MCF 10A (cell line): ENCODE data around the gene LEUTX. TPM values are rescaled to one million over a fixed set of nuclear protein-coding genes. Genes with fewer than 3 reads are reported as not detected.

Experiments
- BruUV-seq: library from RNA; stranded (reverse); fragments of 400-500 nt; replicated peaks from 2 replicates; lab custom pipeline; 2021; lab: Mats Ljungman, UMichigan
- CTCF ChIA-PET: fragments of 300-600 bp; sonication (Branson Sonifier 250); formaldehyde crosslinking; extraction: SDS; loops from one replicate; lab custom pipeline; 2021; ENCODE audit warnings: antibody characterized with exemption, inconsistent platforms; lab: Yijun Ruan, JAX
- POLR2A ChIA-PET: fragments of 300-600, 350-650 bp; sonication (Branson Sonifier 250); formaldehyde crosslinking; extraction: SDS; loops from one replicate; lab custom pipeline; 2020; ENCODE audit warnings: antibody characterized with exemption, inconsistent platforms; lab: Yijun Ruan, JAX
- DNase-seq: peaks from one replicate; pipeline ENCODE4 v3.0.0-alpha.2; 2018; ENCODE audit not compliant: unreplicated experiment
- H3K27ac Mint-ChIP-seq: one replicate; pipeline ENCODE4 v1.8.0; 2022; ENCODE audit warnings: mild to moderate bottlenecking, low read depth, mixed read lengths; ENCODE audit not compliant: unreplicated experiment
- H3K27me3 Mint-ChIP-seq: one replicate; pipeline ENCODE4 v1.8.0; 2022; ENCODE audit warnings: mixed read lengths; ENCODE audit not compliant: insufficient read depth, unreplicated experiment
- H3K36me3 Mint-ChIP-seq: one replicate; pipeline ENCODE4 v1.8.0; 2022; ENCODE audit warnings: mild to moderate bottlenecking, moderate library complexity, mixed read lengths; ENCODE audit not compliant: insufficient read depth, unreplicated experiment
- H3K4me1 Mint-ChIP-seq: one replicate; pipeline ENCODE4 v1.8.0; 2022; ENCODE audit warnings: mixed read lengths; ENCODE audit not compliant: insufficient read depth, unreplicated experiment
- H3K4me3 Mint-ChIP-seq: one replicate; pipeline ENCODE4 v1.8.0; 2022; ENCODE audit warnings: mild to moderate bottlenecking, moderate library complexity, mixed read lengths; ENCODE audit not compliant: unreplicated experiment
- H3K9me3 Mint-ChIP-seq: one replicate; pipeline ENCODE4 v1.8.0; 2022; ENCODE audit warnings: mixed read lengths; ENCODE audit not compliant: unreplicated experiment
- CTCF ChIP-seq: fragments of 200-600 bp; IDR thresholded peaks from one replicate; pipeline ENCODE4 v1.8.0; 2022; ENCODE audit warnings: antibody characterized with exemption, mild to moderate bottlenecking; ENCODE audit not compliant: unreplicated experiment
- intact Hi-C: fragments of 100-400 bp; cut with micrococcal nuclease; formaldehyde crosslinking; loops from 2 replicates; pipeline ENCODE4 v1.14.1; 2022
- total RNA-seq: library from RNA; stranded (reverse); gene quantifications from 2 replicates; pipeline ENCODE4 v1.2.3, GENCODE V29; 2022

Gene LEUTX
- total RNA-seq, 1 experiment from 2014 or later = not detected

- no peak for TF ChIP-seq CTCF
- no peak overlapping the region for H3K27ac Mint-ChIP-seq
- CTCF ChIA-PET = interaction anchor here (0.6 kb wide), 1 partner anchor 19 kb away, joined by 3 read pairs; no protein-coding TSS in a partner anchor
- H3K9me3 Mint-ChIP-seq = no peaks in the 10 kb centered on the region
- no TSS peak for BruUV-seq
- H3K27me3 Mint-ChIP-seq = no peaks in the 10 kb centered on the region
- H3K4me1 Mint-ChIP-seq = no peaks in the 10 kb centered on the region
- peaks cover 53% of the 10 kb centered on the region for H3K36me3 Mint-ChIP-seq
- no peak for DNase-seq
- POLR2A ChIA-PET = interaction anchor here (0.6 kb wide), 1 partner anchor 391 kb away, joined by 3 read pairs; the partner anchor contains the start of gene RPS16
- no peak overlapping the region for H3K4me3 Mint-ChIP-seq
- intact Hi-C loops = no loop called here
These were observed 47.8 kb downstream of the LEUTX start for GRCh38 chr19:39826311-39826945.

DNA sequence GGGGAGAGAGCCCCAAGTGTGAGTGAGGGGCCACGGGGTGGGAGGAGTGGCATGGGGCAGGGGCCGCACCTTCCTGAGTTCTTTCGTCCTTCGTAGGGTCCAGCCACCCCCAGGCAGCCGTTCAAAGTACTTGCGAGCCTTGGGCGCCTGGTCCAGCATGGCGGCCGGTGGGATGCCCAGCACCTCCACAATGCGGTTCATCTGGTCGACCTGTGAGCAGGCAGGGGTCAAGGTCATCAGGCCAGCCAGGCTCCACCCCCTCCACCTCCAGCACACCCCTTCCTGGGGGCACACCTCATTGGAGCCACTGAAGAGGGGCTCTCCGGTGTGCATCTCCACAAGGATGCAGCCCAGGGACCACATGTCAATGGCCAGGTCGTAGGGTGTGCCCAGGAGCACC is 48.6 kb downstream of the LEUTX start:
- POLR2A ChIA-PET = no interaction called here
- no peak for TF ChIP-seq CTCF
- no peaks in the 10 kb centered on the region for H3K27me3 Mint-ChIP-seq
- intact Hi-C loops = no loop called here
- H3K9me3 Mint-ChIP-seq = no peaks in the 10 kb centered on the region
- no peak overlapping the region for H3K27ac Mint-ChIP-seq
- CTCF ChIA-PET = interaction anchor here (0.6 kb wide), 1 partner anchor 19 kb away, joined by 3 read pairs; no protein-coding TSS in a partner anchor
- peaks cover 6% of the 10 kb centered on the region for H3K4me1 Mint-ChIP-seq
- H3K4me3 Mint-ChIP-seq = no peak overlapping the region
- no TSS peak for BruUV-seq
- DNase-seq = no peak
- H3K36me3 Mint-ChIP-seq = peaks cover 61% of the 10 kb centered on the region

GRCh38 chr19:39828015-39828653 is 49.5 kb downstream of the LEUTX start:
- Mint-ChIP-seq H3K9me3 (no peaks in the 10 kb centered on the region), H3K27me3 (no peaks in the 10 kb centered on the region), H3K36me3 (peaks cover 66% of the 10 kb centered on the region), H3K4me3 (no peak overlapping the region), H3K27ac (no peak overlapping the region), H3K4me1 (peaks cover 15% of the 10 kb centered on the region)
- no peak for DNase-seq
- no peak for TF ChIP-seq CTCF
- ChIA-PET CTCF (interaction anchor here (1.7 kb wide), 1 partner anchor 16 kb away, joined by 9 read pairs; no protein-coding TSS in a partner anchor), POLR2A (no interaction called here)
- BruUV-seq = no TSS peak
- intact Hi-C loops = no loop called here

DNA sequence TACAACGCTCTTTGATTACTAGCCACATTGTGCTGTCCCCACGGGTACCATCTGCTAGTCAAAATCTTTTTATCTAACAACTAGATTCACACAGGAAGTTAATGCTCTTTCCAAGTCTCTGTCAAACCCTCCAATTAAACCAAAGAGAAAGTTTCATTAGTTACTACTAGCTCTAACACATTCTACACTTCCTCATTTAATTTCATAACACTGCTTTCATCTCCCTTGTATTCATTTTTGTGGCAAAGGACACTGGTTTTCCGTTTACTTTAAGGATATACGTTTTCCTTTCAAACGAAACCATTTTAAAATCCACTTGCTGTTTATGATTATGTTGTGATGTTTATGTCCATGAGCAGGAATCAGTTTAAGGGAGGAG is 50.0 kb downstream of the LEUTX start:
- Mint-ChIP-seq H3K27ac (no peak overlapping the region), H3K27me3 (no peaks in the 10 kb centered on the region), H3K4me3 (no peak overlapping the region), H3K36me3 (peaks cover 66% of the 10 kb centered on the region), H3K9me3 (no peaks in the 10 kb centered on the region), H3K4me1 (peaks cover 15% of the 10 kb centered on the region)
- ChIA-PET POLR2A (no interaction called here), CTCF (interaction anchor here (1.7 kb wide), 1 partner anchor 16 kb away, joined by 9 read pairs; no protein-coding TSS in a partner anchor)
- no peak for TF ChIP-seq CTCF
- no TSS peak for BruUV-seq
- no peak for DNase-seq
- intact Hi-C loops = no loop called here
